ENCODE data around the gene LRCOL1. TPM values are rescaled to one million over a fixed set of nuclear protein-coding genes. Genes with fewer than 3 reads are reported as not detected.

LRCOL1 gene
- total and polyA plus RNA-seq, 10 of the 15 experiments (the other 5 are each of a cell fraction or from before 2014, with no cell fraction given) = not detected

DNA sequence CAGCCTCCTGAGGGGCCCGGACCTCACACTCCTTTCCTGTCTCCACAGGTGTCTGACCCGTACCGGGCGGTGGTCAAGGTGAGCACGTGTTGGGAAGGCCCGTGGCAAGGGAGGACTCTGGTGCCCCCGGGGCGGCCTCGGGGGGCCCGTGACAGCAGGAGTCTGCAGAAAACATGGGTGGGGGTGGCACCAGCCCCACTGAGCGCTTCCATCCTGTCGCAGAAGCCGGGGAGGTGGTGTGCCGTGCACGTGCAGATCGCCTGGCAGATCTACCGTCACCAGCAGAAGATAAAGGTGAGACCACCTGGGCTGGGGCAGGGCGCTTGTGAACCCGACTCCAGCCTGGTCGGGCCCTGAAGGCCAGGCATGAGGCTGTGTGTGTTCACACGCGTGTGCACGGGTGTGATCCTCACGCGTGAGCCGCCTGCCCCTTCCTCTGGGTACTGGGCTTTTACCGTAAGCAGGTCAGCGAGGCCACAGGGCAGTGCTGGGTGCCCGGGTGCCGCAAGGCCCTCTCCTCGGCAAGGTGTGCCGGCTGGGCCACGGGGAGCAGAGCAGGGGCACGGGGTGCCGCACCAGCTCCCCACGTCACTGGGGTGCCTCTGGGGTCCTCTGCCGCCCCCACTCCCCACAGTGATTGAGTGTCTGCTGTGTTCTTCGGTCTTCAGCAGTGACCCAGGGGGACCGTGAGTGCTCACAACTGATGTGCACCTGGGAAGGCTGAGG lies 35.9 kb downstream of the LRCOL1 start:
- WGBS (ENCODE audit: insufficient coverage, insufficient replicate concordance, low lambda C conversion rate, missing lambda C conversion rate) = 94% methylated on average over 39 of the region's 39 CpGs
- Histone ChIP-seq H3K4me1 (ENCODE audit: control insufficient read depth, insufficient read depth, low read length) (no peaks in the 10 kb centered on the region), H3K9me3 (replicated peaks; ENCODE audit: control insufficient read depth, insufficient read depth, low read length) (no peaks in the 10 kb centered on the region), H4K20me1 (ENCODE audit: control insufficient read depth, insufficient read depth) (no peaks in the 10 kb centered on the region), H2AFZ (ENCODE audit: control insufficient read depth, low read depth, low read length) (no peak overlapping the region), H3K4me3 (no peak overlapping the region), H3K27me3 (replicated peaks in 1 of 2; ENCODE audit: control insufficient read depth in 2 of 2, insufficient read depth in 2 of 2, low read length in 1 of 2) (no peaks in the 10 kb centered on the region), H3K9ac (ENCODE audit: control insufficient read depth, insufficient read depth, low read length) (no peak overlapping the region), H3K36me3 (ENCODE audit: control insufficient read depth in 2 of 2, insufficient read depth in 2 of 2, low read length in 1 of 2) (peaks cover 0 to 2% of the 10 kb centered on the region in 2 experiments; a peak in 2 of 4 replicates), H3K27ac (ENCODE audit: control insufficient read depth, insufficient read depth) (no peak overlapping the region), H3K4me2 (ENCODE audit: control insufficient read depth, insufficient read depth) (no peak overlapping the region), H3K79me2 (ENCODE audit: control insufficient read depth, insufficient read depth, low read length) (no peaks in the 10 kb centered on the region)
- ChIA-PET SMC1A (ENCODE audit: uncharacterized antibody, unreplicated experiment) (no interaction called here), RAD21 (ENCODE audit: unreplicated experiment) (no interaction called here), POLR2A (no interaction called here), CTCF (no interaction called here)
- BruUV-seq (replicated peaks) = no TSS peak
- in situ Hi-C loops (cut with MboI) (no loop called here), intact Hi-C loops (cut with micrococcal nuclease; ENCODE audit: unreplicated experiment) (no loop called here)
- no peak for ATAC-seq
- DNase-seq (ENCODE audit: low read depth, low spot score) = no peak
- no peak for FAIRE-seq
- TF ChIP-seq NR2C1 (IDR thresholded peaks at IDR 0.05) (no peak), E2F8 (IDR thresholded peaks at IDR 0.05; ENCODE audit: low read depth, partially characterized antibody) (no peak), MYB (IDR thresholded peaks at IDR 0.05; ENCODE audit: borderline replicate concordance, low read depth, low read length) (no peak), STAT3 (IDR thresholded peaks at IDR 0.05; ENCODE audit: low read depth, low read length) (no peak), IKZF2 (IDR thresholded peaks at IDR 0.05) (no peak), RCOR1 (conservative IDR thresholded peaks at IDR 0.05; ENCODE audit: low read depth, low read length) (no peak), HDGF (IDR thresholded peaks at IDR 0.05) (no peak), NRF1 (conservative IDR thresholded peaks at IDR 0.05; ENCODE audit: low read depth, low read length) (no peak), HDAC6 (IDR thresholded peaks at IDR 0.05; ENCODE audit: unreplicated experiment) (no peak), BACH1 (IDR thresholded peaks at IDR 0.05; ENCODE audit: borderline replicate concordance) (no peak), TBL1XR1 (IDR thresholded peaks at IDR 0.05; ENCODE audit: low read depth, low read length) (no peak), ZZZ3 (IDR thresholded peaks at IDR 0.05; ENCODE audit: control insufficient read depth, insufficient read length, low read depth) (no peak), MXI1 (IDR thresholded peaks at IDR 0.05; ENCODE audit: low read depth, low read length) (no peak), ZSCAN29 (IDR thresholded peaks at IDR 0.05) (no peak), NBN (IDR thresholded peaks at IDR 0.05) (no peak), EP300 (IDR thresholded peaks at IDR 0.05; ENCODE audit: borderline replicate concordance in 1 of 2, control insufficient read depth in 1 of 2, low read depth in 2 of 2, low read length in 2 of 2) (no peak)
- TF ChIP-seq, protein P1, sequence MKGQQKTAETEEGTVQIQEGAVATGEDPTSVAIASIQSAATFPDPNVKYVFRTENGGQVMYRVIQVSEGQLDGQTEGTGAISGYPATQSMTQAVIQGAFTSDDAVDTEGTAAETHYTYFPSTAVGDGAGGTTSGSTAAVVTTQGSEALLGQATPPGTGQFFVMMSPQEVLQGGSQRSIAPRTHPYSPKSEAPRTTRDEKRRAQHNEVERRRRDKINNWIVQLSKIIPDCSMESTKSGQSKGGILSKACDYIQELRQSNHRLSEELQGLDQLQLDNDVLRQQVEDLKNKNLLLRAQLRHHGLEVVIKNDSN (IDR thresholded peaks at IDR 0.05; ENCODE audit: borderline replicate concordance, extremely low read length, insufficient read depth, low read depth, low read length) = no peak
- TF ChIP-seq, protein P2, sequence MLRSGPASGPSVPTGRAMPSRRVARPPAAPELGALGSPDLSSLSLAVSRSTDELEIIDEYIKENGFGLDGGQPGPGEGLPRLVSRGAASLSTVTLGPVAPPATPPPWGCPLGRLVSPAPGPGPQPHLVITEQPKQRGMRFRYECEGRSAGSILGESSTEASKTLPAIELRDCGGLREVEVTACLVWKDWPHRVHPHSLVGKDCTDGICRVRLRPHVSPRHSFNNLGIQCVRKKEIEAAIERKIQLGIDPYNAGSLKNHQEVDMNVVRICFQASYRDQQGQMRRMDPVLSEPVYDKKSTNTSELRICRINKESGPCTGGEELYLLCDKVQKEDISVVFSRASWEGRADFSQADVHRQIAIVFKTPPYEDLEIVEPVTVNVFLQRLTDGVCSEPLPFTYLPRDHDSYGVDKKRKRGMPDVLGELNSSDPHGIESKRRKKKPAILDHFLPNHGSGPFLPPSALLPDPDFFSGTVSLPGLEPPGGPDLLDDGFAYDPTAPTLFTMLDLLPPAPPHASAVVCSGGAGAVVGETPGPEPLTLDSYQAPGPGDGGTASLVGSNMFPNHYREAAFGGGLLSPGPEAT (IDR thresholded peaks at IDR 0.05; ENCODE audit: low read depth) = no peak
